ENCODE measurements around the gene ITGB1.
"Not testable (repeated sequence)": the region's sequence is repeated elsewhere in the genome, so short reads cannot be mapped to it uniquely, and the experiment has no call there.

The ITGB1 gene

GRCh38 chr10:32958085-32959005, at the start of gene ITGB1:
Gene ITGB1 (minus strand): TSS chr10:32958230. CDS start chr10:32935558, 22,672 bp downstream.
- DNase-seq (ENCODE audit: low read depth, low spot score) = peak; percentile 89

- DNase-seq (ENCODE audit: low read depth, low spot score) = no peak
Observed at GRCh38 chr10:33006342-33006887, 48.4 kb upstream of the ITGB1 start.

GRCh38 chr10:33005322-33006301, 47.6 kb upstream of the ITGB1 start:
- DNase-seq (ENCODE audit: low read depth, low spot score) = no peak

- DNase-seq (ENCODE audit: low read depth, low spot score) = no peak
Observed at GRCh38 chr10:33001908-33002492, 44.0 kb upstream of the ITGB1 start.

- not testable (repeated sequence) for DNase-seq (ENCODE audit: low read depth, low spot score)
Observed at GRCh38 chr10:32998060-32998581, 40.1 kb upstream of the ITGB1 start.

- DNase-seq (ENCODE audit: low read depth, low spot score) = no peak
Observed at GRCh38 chr10:32995751-32996150, 37.7 kb upstream of the ITGB1 start.

- DNase-seq (ENCODE audit: low read depth, low spot score) = no peak
Observed at GRCh38 chr10:32995066-32995622, 37.1 kb upstream of the ITGB1 start.

- DNase-seq (ENCODE audit: low read depth, low spot score) = not testable (repeated sequence)
Observed at GRCh38 chr10:32994632-32995031, 36.6 kb upstream of the ITGB1 start.

- DNase-seq (ENCODE audit: low read depth, low spot score) = not testable (repeated sequence)
Observed at GRCh38 chr10:32992310-32992709, 34.3 kb upstream of the ITGB1 start.

- DNase-seq (ENCODE audit: low read depth, low spot score) = no peak
Observed at GRCh38 chr10:32990811-32991210, 32.8 kb upstream of the ITGB1 start.

- DNase-seq (ENCODE audit: low read depth, low spot score) = no peak
Observed at GRCh38 chr10:32988604-32989003, 30.6 kb upstream of the ITGB1 start.

- no peak for DNase-seq (ENCODE audit: low read depth, low spot score)
Observed at GRCh38 chr10:32987172-32987571, 29.1 kb upstream of the ITGB1 start.

GRCh38 chr10:32985775-32986350, 27.8 kb upstream of the ITGB1 start:
- no peak for DNase-seq (ENCODE audit: low read depth, low spot score)

GRCh38 chr10:32985341-32985764, 27.3 kb upstream of the ITGB1 start:
- DNase-seq (ENCODE audit: low read depth, low spot score) = no peak

- no peak for DNase-seq (ENCODE audit: low read depth, low spot score)
Observed at GRCh38 chr10:32984003-32984600, 26.1 kb upstream of the ITGB1 start.

- DNase-seq (ENCODE audit: low read depth, low spot score) = no peak
Observed at GRCh38 chr10:32982911-32983909, 25.2 kb upstream of the ITGB1 start.

- DNase-seq (ENCODE audit: low read depth, low spot score) = no peak
Observed at GRCh38 chr10:32982293-32982709, 24.3 kb upstream of the ITGB1 start.

GRCh38 chr10:32981760-32982159, 23.7 kb upstream of the ITGB1 start:
- DNase-seq (ENCODE audit: low read depth, low spot score) = no peak

Data from smooth muscle cell of the brain vasculature (primary cell).